ENCODE measurements around the gene PRRT1. TPM values are rescaled to one million over a fixed set of nuclear protein-coding genes. Genes with fewer than 3 reads are reported as not detected.
A peak's percentile ranks its signal among the peaks of the same experiment; 100 is the strongest.
"Not testable (repeated sequence)": the region's sequence is repeated elsewhere in the genome, so short reads cannot be mapped to it uniquely, and the experiment has no call there.

The PRRT1 gene
- total RNA-seq, 2 experiments from 2014 or later: 1.4 to 1.5 TPM

GRCh38 chr6:32113386-32114352 is 38.1 kb downstream of the PRRT1 start:
- no peak for DNase-seq
- H3K27me3 Mint-ChIP-seq: peaks cover 5% of the 10 kb centered on the region
- peak overlapping the region; percentile 16 for H3K27ac Mint-ChIP-seq
- H3K36me3 Mint-ChIP-seq: no peaks in the 10 kb centered on the region
- no peaks in the 10 kb centered on the region for H3K9me3 Mint-ChIP-seq
- H3K4me3 Mint-ChIP-seq: no peak overlapping the region
- peaks cover 7% of the 10 kb centered on the region for H3K4me1 Mint-ChIP-seq

GRCh38 chr6:32112431-32112980 is 39.2 kb downstream of the PRRT1 start:
- Mint-ChIP-seq H3K4me3 (no peak overlapping the region), H3K27ac (no peak overlapping the region), H3K36me3 (no peaks in the 10 kb centered on the region), H3K4me1 (peaks cover 19% of the 10 kb centered on the region), H3K27me3 (peaks cover 9% of the 10 kb centered on the region), H3K9me3 (no peaks in the 10 kb centered on the region)
- DNase-seq: no peak

GRCh38 chr6:32111424-32112066 is 40.2 kb downstream of the PRRT1 start:
- Mint-ChIP-seq H3K9me3 (no peaks in the 10 kb centered on the region), H3K36me3 (no peaks in the 10 kb centered on the region), H3K4me1 (peaks cover 21% of the 10 kb centered on the region), H3K27ac (no peak overlapping the region), H3K27me3 (peaks cover 9% of the 10 kb centered on the region), H3K4me3 (no peak overlapping the region)
- DNase-seq: no peak

GRCh38 chr6:32110632-32111031 is 41.1 kb downstream of the PRRT1 start:
- DNase-seq: no peak
- H3K4me1 Mint-ChIP-seq: peaks cover 21% of the 10 kb centered on the region
- no peaks in the 10 kb centered on the region for H3K9me3 Mint-ChIP-seq

GRCh38 chr6:32109765-32110160 is 42.0 kb downstream of the PRRT1 start:
- Mint-ChIP-seq H3K4me3 (no peak overlapping the region), H3K4me1 (peaks cover 21% of the 10 kb centered on the region), H3K27me3 (peaks cover 9% of the 10 kb centered on the region), H3K36me3 (no peaks in the 10 kb centered on the region), H3K27ac (no peak overlapping the region), H3K9me3 (no peaks in the 10 kb centered on the region)
- DNase-seq: no peak

More at GRCh38 chr6:32110632-32111031, 41.1 kb downstream of the PRRT1 start:
- Mint-ChIP-seq H3K27me3 (peaks cover 9% of the 10 kb centered on the region), H3K36me3 (no peaks in the 10 kb centered on the region), H3K4me3 (no peak overlapping the region), H3K27ac (no peak overlapping the region)

GRCh38 chr6:32109114-32109764 is 42.5 kb downstream of the PRRT1 start, which contains the start of gene TNXB:
Gene TNXB (minus strand): TSS chr6:32109338. CDS start chr6:32098198, 11,140 bp downstream.
- Mint-ChIP-seq H3K4me3 (no peak within 1 kb of the TSS), H3K4me1 (peaks cover 21% of the 10 kb centered on the region), H3K27me3 (peaks cover 9% of the 10 kb centered on the region), H3K9me3 (no peaks in the 10 kb centered on the region), H3K27ac (no peak within 1 kb of the TSS), H3K36me3 (no peaks in the 10 kb centered on the region)
- DNase-seq: no peak

GRCh38 chr6:32108727-32109113 is 43.0 kb downstream of the PRRT1 start:
- no peaks in the 10 kb centered on the region for H3K9me3 Mint-ChIP-seq
- peaks cover 9% of the 10 kb centered on the region for H3K27me3 Mint-ChIP-seq
- peaks cover 21% of the 10 kb centered on the region for H3K4me1 Mint-ChIP-seq
- no peak overlapping the region for H3K27ac Mint-ChIP-seq
- no peaks in the 10 kb centered on the region for H3K36me3 Mint-ChIP-seq
- no peak overlapping the region for H3K4me3 Mint-ChIP-seq
- no peak for DNase-seq

- H3K27ac Mint-ChIP-seq: no peak overlapping the region
- no peaks in the 10 kb centered on the region for H3K36me3 Mint-ChIP-seq
- peaks cover 21% of the 10 kb centered on the region for H3K4me1 Mint-ChIP-seq
- no peak overlapping the region for H3K4me3 Mint-ChIP-seq
- DNase-seq: no peak
- H3K9me3 Mint-ChIP-seq: no peaks in the 10 kb centered on the region
- peaks cover 13% of the 10 kb centered on the region for H3K27me3 Mint-ChIP-seq
Observed at GRCh38 chr6:32108094-32108627, 43.6 kb downstream of the PRRT1 start.

GRCh38 chr6:32107406-32107805 is 44.3 kb downstream of the PRRT1 start:
- Mint-ChIP-seq H3K9me3 (no peaks in the 10 kb centered on the region), H3K36me3 (no peaks in the 10 kb centered on the region), H3K4me3 (no peak overlapping the region), H3K27ac (no peak overlapping the region), H3K4me1 (peaks cover 21% of the 10 kb centered on the region), H3K27me3 (peaks cover 13% of the 10 kb centered on the region)
- no peak for DNase-seq

- Mint-ChIP-seq H3K4me3 (no peak overlapping the region), H3K27me3 (peaks cover 16% of the 10 kb centered on the region), H3K36me3 (no peaks in the 10 kb centered on the region), H3K9me3 (no peaks in the 10 kb centered on the region), H3K4me1 (peaks cover 21% of the 10 kb centered on the region), H3K27ac (no peak overlapping the region)
- DNase-seq: no peak
Observed at GRCh38 chr6:32105433-32105832, 46.3 kb downstream of the PRRT1 start.

- Mint-ChIP-seq H3K27me3 (peaks cover 26% of the 10 kb centered on the region), H3K27ac (no peak overlapping the region), H3K9me3 (no peaks in the 10 kb centered on the region), H3K4me1 (peaks cover under 1% of the 10 kb centered on the region), H3K4me3 (no peak overlapping the region), H3K36me3 (no peaks in the 10 kb centered on the region)
- no peak for DNase-seq
Observed at GRCh38 chr6:32102255-32102654, 49.5 kb downstream of the PRRT1 start.

- not testable (repeated sequence) for DNase-seq, H3K27ac Mint-ChIP-seq, H3K9me3 Mint-ChIP-seq, H3K4me3 Mint-ChIP-seq, H3K36me3 Mint-ChIP-seq, H3K4me1 Mint-ChIP-seq
- peaks cover 46% of the 10 kb centered on the region for H3K27me3 Mint-ChIP-seq
Observed at GRCh38 chr6:32100251-32100650, 51.5 kb downstream of the PRRT1 start.

Data from activated naive CD8-positive, alpha-beta T cell treated with anti-CD3 and anti-CD28 coated beads for 36 hours (primary cell).